ENCODE data around the gene COL6A1. TPM values are rescaled to one million over a fixed set of nuclear protein-coding genes. Genes with fewer than 3 reads are reported as not detected.

The COL6A1 gene
- total and polyA plus RNA-seq, 2 of the 4 experiments (the other 2 are of a cell fraction) = 173 to 1,578 TPM

DNA sequence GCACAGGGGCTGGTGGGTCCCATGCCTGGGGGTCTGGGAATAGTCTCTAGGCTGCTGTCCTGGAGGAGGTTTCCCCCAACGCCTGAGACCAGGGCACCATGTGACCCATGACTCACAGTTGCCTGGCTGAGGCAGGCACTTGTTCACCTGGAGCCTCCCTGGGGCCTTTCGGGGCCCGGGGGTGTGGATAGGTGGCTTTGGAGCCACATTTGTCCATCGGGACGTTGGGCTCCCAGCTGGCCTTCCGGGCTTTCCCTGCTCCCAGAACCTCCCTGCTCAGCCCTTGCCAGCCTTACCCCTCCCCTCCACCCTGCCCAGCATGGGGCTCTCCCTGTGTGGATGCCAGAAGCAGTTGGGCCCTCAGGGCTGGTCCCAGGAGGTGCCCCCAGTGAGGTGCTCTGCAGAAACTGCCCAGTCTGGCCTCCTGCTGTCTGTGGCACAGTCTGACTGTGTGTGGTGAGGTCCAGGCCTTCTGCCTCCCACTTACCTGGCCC, 14.2 kb downstream of the COL6A1 start:
- Histone ChIP-seq H3K23ac (ENCODE audit: low read depth, low read length) (no peak overlapping the region), H3K9me1 (ENCODE audit: insufficient read depth, low read length) (0 out of 2 replicates have a peak, but pooled peaks cover 6% of the 10 kb centered on the region), H4K20me1 (ENCODE audit: insufficient read depth, low read length) (peaks cover 81% of the 10 kb centered on the region), H2AK9ac (replicated peaks; ENCODE audit: low read depth, low read length, poor library complexity) (peak overlapping the region; percentile 57), H3K27ac (ENCODE audit: insufficient read depth, low read length) (peak overlapping the region; percentile 60), H3K9me3 (ENCODE audit: control insufficient read depth, insufficient read depth, low read length) (no peaks in the 10 kb centered on the region), H3K4ac (ENCODE audit: low read depth, low read length) (0 out of 2 replicates have a peak overlapping the region, but pooled peaks have one; percentile 0), H4K5ac (ENCODE audit: low read depth, low read length) (peak overlapping the region; percentile 53; the same call in 1 of the 2 replicates), H2AK5ac (ENCODE audit: low read depth, low read length) (no peak overlapping the region), H3K4me1 (ENCODE audit: control insufficient read depth, insufficient read depth, low read length) (0 out of 2 replicates have a peak, but pooled peaks cover 1% of the 10 kb centered on the region), H3K4me2 (ENCODE audit: low read depth, low read length) (no peak overlapping the region), H3K4me3 (ENCODE audit: insufficient read depth, low read depth, low read length) (no peak overlapping the region), H2BK120ac (ENCODE audit: low read depth, low read length) (no peak overlapping the region), H3K27me3 (ENCODE audit: control insufficient read depth, insufficient read depth, low read length) (no peaks in the 10 kb centered on the region), H2BK15ac (ENCODE audit: low read depth, low read length) (no peak overlapping the region), H3K18ac (ENCODE audit: low read depth, low read length) (0 out of 2 replicates have a peak overlapping the region, but pooled peaks have one; percentile 6), H3K9ac (ENCODE audit: low read depth, low read length) (no peak overlapping the region), H3K56ac (ENCODE audit: extremely low read depth, insufficient read depth, low read length) (no peak overlapping the region), H3K36me3 (ENCODE audit: control insufficient read depth, insufficient read depth, low read length) (peaks cover 96% of the 10 kb centered on the region), H2AFZ (replicated peaks; ENCODE audit: low read length, poor library complexity) (no peak overlapping the region), H3K79me1 (ENCODE audit: low read depth in 1 of 2, low read length in 2 of 2) (peaks cover 26 to 80% of the 10 kb centered on the region in 2 experiments), H3K14ac (replicated peaks; ENCODE audit: low read depth, low read length) (no peak overlapping the region), H2BK5ac (ENCODE audit: low read depth, low read length, poor library complexity, severe bottlenecking) (peak overlapping the region; percentile 21), H2BK20ac (ENCODE audit: low read depth, low read length) (no peak overlapping the region), H4K8ac (ENCODE audit: low read depth in 2 of 2, low read length in 2 of 2) (0 out of 4 replicates have a peak overlapping the region, but pooled peaks of 1 of the 2 experiments have one; percentile 57), H4K91ac (ENCODE audit: insufficient read depth, low read depth, low read length) (no peak overlapping the region)
- WGBS, 2 experiments (ENCODE audit: extremely low coverage in 2 of 2, insufficient read length in 1 of 2) = no CpG with 5 or more reads among the region's 6 CpGs
- ChIA-PET POLR2A (ENCODE audit: unreplicated experiment) (no interaction called here), CTCF (no interaction called here)
- intact Hi-C loops (cut with micrococcal nuclease) = loop anchor here (5.0 kb wide), 1 partner anchor 102 kb away; the partner anchor contains the start of gene COL6A2
- TF ChIP-seq RCOR1 (IDR thresholded peaks at IDR 0.05; ENCODE audit: insufficient replicate concordance, low read length) = no peak
- TF ChIP-seq, protein P1, sequence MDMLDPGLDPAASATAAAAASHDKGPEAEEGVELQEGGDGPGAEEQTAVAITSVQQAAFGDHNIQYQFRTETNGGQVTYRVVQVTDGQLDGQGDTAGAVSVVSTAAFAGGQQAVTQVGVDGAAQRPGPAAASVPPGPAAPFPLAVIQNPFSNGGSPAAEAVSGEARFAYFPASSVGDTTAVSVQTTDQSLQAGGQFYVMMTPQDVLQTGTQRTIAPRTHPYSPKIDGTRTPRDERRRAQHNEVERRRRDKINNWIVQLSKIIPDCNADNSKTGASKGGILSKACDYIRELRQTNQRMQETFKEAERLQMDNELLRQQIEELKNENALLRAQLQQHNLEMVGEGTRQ (IDR thresholded peaks at IDR 0.05; ENCODE audit: low read depth, low read length) = peak; percentile 79
- in situ Hi-C loops (cut with MboI; ENCODE audit: low sequenced_read_pairs) = no loop called here
- ATAC-seq (ENCODE audit: low read depth) (no peak; the same call in 1 of the 2 replicates), DNase-seq (no peak)
- dilution Hi-C loops (cut with HindIII; ENCODE audit: low sequenced_read_pairs, unreplicated experiment) = no loop called here
- BruUV-seq (replicated peaks) = no TSS peak

Measured in IMR-90 (cell line).